ENCODE data around the gene EPS15.

EPS15 gene

GRCh38 chr1:51372561-51372960 is 146.5 kb downstream of the EPS15 start:
- no peak overlapping the region for H3K4me3 ChIP-seq (ENCODE audit: low read depth, low read length)
- no peak for TF ChIP-seq CTCF (IDR thresholded peaks at IDR 0.05; ENCODE audit: borderline replicate concordance, insufficient read depth, low read depth, low read length)

DNA sequence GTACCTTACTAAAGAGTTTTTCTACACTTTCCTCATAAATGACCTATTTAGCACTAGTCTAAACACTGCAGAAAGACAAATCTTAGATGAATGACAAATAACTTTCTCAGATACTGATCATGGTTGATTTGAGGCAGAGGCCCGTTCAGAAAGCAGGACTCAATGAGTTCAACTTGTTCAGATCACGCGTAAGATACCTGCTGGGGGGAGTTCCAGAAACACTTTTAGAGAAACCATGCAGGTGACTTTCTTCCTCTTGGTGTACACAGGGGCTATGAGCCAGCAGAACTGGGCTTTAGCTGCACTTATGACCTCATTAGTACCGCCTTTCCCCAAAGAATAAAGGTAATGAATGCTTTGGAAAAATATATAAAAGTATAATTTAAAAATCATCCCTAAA is 149.9 kb downstream of the EPS15 start:
- TF ChIP-seq CTCF (IDR thresholded peaks at IDR 0.05; ENCODE audit: borderline replicate concordance, insufficient read depth, low read depth, low read length), result no peak
- no peak overlapping the region for H3K4me3 ChIP-seq (ENCODE audit: low read depth, low read length)

GRCh38 chr1:51365774-51366173 is 153.3 kb downstream of the EPS15 start:
- H3K4me3 ChIP-seq (ENCODE audit: low read depth, low read length), result no peak overlapping the region
- TF ChIP-seq CTCF (IDR thresholded peaks at IDR 0.05; ENCODE audit: borderline replicate concordance, insufficient read depth, low read depth, low read length), result no peak

DNA sequence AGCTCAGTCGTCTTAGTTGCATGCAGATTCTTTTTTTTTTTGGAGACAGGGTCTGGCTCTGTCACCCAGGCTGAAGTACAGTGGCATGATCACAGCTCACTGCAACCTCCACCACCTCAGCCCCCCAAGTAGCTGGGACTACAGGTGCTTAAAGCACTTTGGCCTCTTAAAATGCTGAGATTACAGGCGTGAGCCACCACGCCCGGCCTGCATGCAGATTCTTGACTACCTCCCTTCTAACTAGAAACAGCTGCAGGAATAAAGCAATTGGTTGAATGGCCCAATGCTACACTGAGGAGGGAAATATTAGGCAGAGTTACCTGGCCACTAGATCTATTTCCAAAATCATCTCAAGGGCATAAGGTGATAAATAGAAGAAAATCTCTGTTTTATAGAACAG is 159.2 kb downstream of the EPS15 start:
- no peak overlapping the region for H3K4me3 ChIP-seq (ENCODE audit: low read depth, low read length)
- no peak for TF ChIP-seq CTCF (IDR thresholded peaks at IDR 0.05; ENCODE audit: borderline replicate concordance, insufficient read depth, low read depth, low read length)

DNA sequence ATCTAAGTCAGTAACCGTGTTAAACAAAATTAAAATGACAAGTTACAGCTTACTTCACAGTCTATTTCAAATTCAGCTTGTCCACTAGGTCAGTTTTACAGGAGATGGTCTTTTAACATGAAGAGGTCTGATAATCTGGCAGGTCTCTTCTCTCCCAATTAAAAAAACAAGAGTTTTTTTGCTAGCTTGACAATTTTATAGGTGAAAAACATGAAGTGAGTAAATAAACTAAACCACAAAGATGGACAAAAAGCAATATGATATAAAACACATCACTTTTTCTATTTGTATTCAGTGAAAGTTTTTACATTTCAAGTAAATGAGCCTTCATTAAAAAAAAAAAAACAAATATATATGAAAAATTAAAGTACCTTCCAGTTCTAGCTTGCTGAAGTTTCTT is 163.7 kb downstream of the EPS15 start:
- TF ChIP-seq CTCF (IDR thresholded peaks at IDR 0.05; ENCODE audit: borderline replicate concordance, insufficient read depth, low read depth, low read length), result no peak
- no peak overlapping the region for H3K4me3 ChIP-seq (ENCODE audit: low read depth, low read length)

- no peak for TF ChIP-seq CTCF (IDR thresholded peaks at IDR 0.05; ENCODE audit: borderline replicate concordance, insufficient read depth, low read depth, low read length)
- no peak overlapping the region for H3K4me3 ChIP-seq (ENCODE audit: low read depth, low read length)
Measured at GRCh38 chr1:51354416-51354815, 164.7 kb downstream of the EPS15 start.

- H3K4me3 ChIP-seq (ENCODE audit: low read depth, low read length), result no peak overlapping the region
- no peak for TF ChIP-seq CTCF (IDR thresholded peaks at IDR 0.05; ENCODE audit: borderline replicate concordance, insufficient read depth, low read depth, low read length)
Measured at GRCh38 chr1:51351907-51352306, 167.2 kb downstream of the EPS15 start.

Data from GM12875 (cell line).